Measurements from ENCODE around the gene SPTLC3.
"Not testable (repeated sequence)": the region's sequence is repeated elsewhere in the genome, so short reads cannot be mapped to it uniquely, and the experiment has no call there.

DNA sequence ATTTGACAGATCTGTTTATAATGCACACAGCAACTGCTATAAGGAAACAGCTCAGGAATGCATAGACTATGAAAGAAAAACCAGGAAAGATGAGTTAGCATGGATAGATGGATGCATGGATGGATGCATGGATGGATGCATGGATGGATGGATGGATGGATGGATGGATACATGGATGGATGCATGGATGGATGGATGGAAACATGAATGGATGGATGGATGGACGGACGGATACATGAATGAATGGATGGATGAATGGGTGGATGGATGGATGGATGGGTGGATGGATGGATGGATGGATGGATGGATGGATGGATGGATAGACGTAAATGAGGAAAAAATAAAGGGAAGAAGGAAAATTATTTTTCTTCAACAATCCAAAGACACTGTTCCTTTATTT, 29.1 kb upstream of the SPTLC3 start:
- not testable (repeated sequence) for TF ChIP-seq SUZ12 (IDR thresholded peaks at IDR 0.05; ENCODE audit: extremely low read depth, insufficient read depth, insufficient read length); ZNF274 (IDR thresholded peaks at IDR 0.05; ENCODE audit: low read depth, low read length)
